ENCODE data around the gene FEV.
"Not testable (repeated sequence)": the region's sequence is repeated elsewhere in the genome, so short reads cannot be mapped to it uniquely, and the experiment has no call there.

FEV gene

DNA sequence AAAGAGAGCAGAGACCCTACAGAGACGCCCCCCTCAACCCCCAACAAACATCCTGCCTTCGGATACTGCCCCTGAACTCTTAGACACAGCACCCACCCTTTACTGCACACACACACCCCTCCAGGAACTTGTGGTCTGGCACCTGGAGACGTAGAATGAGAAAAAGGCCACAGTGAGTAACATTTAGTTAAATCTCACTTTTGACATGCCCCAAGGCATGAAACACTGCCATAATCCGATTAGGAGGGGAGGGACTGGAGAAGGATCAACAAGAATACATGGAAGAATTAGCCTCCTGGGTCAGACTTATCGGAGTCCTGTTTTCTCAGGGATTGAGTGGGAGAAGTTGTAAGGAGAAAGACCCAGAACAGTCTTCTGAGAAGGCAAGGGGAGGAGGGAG lies 21.4 kb downstream of the FEV start:
- no peak for DNase-seq

DNA sequence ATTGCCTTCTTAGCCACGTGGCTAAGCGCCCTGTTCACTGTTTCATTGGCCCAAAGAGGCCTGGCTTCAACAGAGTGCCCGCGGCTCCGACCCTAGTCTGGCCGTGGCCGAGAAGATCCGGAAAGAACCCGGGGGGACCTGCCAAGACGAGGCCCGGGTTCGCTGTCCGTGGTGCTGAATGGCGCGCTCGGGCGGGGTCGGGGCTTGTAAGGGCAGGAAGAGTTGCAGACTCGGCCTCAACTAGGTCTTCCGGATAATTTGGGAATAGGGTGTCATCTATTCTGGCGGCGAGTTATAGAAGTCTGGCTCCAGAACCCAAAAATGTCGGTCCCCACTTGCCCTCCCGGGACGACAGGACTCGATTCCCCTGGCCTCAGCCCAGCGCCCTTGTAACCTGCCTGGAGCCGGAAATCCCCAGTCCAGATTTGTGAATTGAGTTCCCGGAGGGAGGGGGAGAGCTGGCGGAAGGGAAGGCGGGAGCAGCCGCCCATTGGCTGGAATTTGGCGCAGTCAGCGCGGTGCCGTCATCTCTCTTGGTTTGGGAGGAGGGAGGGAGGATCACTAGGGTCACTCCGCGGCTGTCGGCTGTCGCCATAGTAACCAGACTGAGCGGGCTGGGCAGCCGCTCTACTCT lies 22.0 kb downstream of the FEV start:
- DNase-seq, result peak; percentile 66 to 70

DNA sequence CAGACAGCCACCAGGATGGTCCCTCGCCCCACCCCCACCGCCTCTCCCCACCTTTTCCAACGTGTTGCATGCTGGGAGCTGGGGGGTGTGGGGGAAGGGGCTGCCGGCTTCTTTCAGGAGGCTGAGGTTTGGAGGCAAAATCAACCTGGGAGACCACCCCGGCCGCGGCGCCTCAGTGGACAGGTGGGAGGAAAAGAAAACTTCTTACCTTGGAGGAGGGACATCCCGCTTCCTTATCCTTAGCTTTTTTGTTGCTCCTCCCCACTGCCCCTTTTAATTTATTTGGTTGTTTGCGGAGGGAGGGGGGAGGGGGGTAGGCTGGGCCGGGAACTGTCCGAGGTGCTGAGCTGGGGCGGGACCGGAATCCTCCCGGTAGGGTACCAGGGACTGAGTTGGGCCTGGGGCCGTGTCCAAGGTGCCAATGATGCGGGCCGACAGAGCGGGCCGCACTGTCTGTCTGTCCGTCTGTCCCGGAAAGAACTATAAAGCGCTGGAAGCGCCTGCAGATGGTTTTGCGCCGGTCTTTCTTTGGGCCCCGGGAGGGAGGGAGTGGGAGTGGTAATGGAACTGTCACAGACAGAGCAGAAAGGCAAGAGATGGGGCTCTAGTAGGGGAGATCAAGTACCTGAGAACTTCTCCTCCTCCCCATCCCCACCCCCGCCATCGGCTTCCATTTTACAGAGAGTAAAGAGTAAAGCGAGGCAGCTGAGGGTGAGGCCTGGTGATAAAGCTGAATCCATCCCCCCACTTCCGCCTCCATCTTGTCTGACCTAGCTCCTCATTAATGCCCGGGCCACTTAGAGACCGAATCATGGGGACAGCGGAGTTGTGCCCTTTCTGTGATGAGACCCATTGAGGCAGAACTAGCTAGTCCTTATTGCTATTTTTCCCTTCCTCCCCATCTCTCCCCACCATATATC lies 23.1 kb downstream of the FEV start:
- peak in 1 of 2 experiments; percentile 32 for DNase-seq

DNA sequence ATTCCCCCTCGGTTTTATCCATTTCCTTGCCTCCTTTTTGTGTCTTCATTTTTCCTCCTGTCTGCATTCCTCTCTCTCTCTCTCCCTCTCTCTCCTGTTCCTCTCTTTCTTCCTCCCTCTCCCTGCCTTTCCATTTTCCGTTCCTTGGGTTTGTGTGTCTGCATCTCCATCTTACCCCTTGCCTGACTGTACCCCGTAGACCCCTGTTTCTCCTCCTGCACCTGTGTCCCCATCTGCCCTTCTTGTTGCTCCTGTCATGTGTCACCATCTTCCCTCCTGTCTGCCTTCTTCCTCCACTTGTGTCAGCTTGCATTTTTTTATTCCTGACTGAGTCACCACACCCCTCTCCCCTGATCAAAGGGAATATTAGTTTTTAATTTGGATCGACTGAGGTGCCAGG lies 23.8 kb downstream of the FEV start:
- no peak for DNase-seq

DNA sequence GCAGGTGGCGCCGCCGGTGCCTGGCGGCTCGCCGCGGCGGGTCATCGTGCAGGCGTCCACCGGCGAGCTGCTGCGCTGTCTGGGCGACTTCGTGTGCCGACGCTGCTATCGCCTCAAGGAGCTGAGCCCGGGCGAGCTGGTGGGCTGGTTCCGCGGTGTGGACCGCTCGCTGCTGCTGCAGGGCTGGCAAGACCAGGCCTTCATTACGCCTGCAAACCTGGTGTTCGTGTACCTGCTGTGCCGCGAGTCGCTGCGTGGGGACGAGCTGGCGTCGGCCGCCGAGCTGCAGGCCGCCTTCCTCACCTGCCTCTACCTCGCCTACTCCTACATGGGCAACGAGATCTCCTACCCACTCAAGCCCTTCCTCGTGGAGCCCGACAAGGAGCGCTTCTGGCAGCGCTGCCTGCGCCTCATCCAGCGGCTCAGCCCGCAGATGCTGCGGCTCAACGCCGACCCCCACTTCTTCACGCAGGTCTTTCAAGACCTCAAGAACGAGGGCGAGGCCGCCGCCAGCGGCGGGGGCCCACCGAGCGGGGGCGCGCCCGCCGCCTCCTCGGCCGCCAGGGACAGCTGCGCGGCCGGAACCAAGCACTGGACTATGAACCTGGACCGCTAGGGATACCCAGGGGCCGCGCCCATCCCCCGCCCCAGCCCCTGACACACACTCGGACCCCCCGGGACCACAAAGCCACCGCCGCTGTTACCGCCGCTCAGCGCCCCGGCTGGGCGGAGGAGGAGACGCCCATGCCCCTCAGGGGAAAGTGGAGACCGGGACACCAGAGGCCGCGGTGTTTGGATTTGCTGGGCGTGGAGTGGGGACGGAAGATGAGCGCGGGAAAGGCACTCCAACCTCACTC lies 24.4 kb downstream of the FEV start:
- peak in 1 of 2 experiments; percentile 12 for DNase-seq

DNA sequence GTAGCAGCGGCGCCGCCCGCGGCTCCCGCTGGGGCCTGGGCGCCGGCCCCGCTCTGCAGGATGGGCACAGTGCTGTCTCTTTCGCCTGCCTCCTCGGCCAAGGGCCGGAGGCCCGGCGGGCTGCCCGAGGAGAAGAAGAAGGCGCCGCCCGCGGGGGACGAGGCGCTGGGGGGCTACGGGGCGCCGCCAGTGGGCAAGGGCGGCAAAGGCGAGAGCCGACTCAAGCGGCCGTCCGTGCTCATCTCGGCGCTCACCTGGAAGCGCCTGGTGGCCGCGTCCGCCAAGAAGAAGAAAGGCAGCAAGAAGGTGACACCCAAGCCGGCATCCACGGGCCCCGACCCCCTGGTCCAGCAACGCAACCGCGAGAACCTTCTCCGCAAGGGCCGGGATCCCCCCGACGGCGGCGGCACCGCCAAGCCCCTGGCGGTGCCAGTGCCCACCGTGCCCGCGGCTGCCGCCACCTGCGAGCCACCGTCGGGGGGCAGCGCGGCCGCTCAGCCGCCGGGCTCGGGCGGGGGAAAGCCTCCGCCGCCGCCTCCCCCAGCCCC lies 25.1 kb downstream of the FEV start:
- DNase-seq, result no peak

DNA sequence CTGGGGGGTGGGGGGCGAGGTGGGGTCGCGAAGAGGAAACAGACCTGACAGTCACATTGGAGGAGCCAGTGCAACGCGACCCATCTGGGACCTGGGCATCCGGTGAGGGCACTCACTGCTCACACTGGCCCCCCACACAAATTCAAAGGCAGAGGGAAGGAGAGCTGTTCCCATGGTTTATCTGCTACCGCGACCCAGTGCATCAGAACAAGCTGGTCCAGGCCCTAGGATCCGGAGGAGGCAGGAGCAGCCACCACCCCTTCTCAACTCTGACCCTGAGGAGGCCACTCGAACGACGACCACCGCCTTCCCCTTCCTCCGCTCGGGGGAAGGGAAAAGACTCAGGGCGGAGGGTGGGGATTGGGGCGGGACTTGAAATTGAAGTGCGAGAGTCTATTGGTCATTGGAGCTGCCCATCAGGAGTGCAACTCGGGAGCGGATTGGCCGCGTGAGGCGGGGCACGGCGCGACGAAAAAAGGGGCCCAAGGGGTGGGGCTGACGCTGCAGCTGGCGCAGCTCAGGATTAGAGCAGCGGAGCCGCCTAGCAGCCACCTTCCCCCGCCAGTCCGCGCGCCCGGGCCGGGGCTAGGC lies 25.7 kb downstream of the FEV start, which contains the start of gene CDK5R2:
Gene CDK5R2 (plus strand): TSS at position 526 of the 591 bp plus-strand sequence. CDS start 155 bp downstream, outside the sequence.
- DNase-seq, result peak; percentile 81 to 87

DNA sequence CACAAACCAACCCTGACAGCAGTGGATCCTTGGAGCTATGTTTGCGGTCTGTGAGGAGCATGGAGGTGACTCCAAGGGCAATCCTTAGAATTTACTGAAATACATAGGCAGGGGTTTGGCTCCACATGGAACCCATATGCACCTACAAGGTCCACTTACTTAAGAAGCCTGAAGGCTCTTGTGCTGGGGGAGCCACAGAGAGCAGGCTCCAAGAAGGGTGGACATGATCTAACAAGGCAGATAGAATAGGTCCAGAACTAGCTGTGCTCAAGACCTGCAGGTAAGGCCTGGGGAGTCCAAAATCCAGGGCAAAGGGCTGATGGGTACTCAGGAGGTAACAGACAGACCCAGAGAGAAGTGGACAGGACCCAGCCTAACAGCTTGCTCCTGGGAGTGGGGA lies 26.7 kb downstream of the FEV start:
- DNase-seq, result no peak

DNA sequence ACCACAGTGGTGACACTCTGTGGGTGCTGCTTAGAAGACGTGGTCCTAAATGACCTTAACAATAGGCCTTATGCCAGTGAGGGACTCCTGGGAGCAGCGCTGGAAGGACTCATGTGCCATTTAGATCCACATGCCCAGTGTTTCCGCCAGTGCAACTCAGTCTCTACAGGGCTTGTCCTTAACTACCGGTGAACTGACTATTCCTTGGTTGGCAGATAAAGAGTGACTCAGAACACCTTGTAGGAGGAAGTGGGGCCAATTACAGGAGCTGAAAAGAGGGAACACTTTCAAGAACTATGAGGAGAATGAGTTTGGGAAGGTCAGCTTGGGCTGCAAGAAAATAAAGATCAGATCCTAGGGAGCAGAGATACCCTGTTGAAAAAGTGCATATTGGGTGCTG lies 27.3 kb downstream of the FEV start:
- DNase-seq, result no peak

DNA sequence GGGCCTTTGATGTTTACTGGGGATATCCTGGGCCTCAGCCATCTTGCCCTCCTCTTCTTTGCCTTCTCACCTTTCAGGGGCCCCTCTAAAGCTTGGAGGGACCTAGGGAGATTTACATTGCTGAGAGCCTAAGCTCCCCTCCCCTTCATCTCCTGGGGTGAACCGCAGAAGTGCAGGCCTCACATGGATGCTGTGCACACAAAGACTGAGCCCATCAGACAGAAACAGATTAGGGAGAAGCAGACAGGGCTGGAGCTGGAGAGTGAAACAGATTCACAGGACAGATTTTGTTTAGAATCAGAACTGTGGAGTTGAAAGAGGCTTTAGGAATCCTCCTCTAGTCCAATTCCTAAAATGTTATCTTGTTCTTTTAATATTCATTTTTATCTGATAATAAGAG lies 28.9 kb downstream of the FEV start:
- no peak for DNase-seq

DNA sequence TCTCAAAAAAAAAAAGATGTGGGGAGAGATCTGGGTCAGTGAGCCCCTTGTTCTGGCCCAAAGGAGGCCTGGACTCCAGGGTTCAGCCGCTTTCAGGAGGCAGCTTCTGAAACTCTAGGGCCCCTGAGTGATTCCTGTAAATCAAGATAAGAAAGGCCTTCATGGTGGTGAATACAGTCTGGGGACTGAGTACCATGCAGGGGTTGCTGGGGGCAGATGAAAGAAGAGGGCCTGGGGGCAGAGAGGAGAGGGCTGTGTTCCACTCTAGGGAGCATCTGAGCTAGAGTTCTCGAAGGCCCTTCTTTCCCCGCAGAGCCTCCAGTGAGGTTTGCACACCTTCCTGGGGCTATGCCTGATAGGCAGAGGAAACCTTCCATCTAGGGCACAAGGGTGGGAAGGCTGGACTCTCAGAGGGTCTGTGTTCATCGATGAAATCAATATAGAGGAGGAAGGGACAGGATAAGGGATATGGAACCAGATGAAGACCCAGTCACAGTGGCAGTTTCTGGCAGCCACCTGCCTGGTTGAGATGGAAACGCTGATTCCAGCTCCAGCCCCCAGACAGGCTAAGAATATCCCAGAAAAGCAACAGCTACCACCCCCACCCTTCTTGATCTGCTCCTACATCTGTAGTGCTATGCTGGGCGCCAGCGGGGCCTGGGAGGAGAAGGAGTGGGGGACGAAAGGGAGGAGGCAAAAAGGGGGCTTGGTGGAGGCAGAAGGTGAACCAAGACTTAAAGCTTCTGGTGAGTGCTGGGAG lies 30.3 kb downstream of the FEV start:
- no peak for DNase-seq

DNA sequence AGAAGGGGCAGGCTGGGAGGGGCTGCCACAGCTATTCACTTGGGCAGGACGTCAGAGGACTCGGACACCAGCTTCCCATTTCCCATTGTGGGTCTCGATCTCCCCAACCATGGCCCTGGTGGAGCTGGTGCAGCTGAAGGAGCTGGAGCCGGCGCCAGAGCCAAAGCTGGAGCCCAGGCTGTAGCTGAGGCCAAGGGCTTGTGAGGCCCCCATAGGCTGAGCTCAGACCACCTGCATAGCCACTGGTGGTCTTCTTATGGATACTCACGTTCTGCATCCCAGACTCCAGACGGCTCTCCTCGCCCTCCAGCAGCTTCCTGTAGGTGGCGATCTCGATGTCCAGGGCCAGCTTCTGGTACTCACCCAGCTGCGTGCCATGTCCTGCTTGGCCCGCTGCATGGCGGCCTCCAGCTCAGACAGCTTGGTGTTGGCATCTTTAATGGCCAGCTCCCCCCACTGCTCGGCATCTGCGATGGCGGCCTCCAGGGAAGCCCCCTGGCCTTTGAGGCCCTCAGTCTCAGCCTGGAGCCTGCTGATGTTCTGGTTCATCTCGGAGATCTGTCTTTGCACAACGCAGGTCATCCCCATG lies 31.5 kb downstream of the FEV start:
- DNase-seq, result no peak

DNA sequence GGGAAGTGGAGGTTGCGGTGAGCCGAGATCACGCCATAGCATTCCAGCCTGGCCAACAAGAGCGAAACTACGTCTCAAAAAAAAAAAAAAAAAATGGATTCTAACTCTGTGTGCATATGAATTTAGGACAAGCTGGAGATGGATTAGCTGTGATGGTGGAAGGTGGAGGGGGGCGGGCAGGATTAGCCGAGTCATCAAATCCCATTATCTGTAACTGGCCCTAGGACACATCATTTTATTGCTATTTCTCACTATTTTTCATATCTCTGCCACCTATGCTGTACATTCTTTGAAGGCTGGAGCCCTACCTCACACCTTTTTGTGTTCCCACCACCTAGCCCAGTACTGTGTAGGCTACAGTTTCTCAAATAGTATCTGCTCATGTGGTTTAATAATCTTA lies 32.8 kb downstream of the FEV start:
- no peak for DNase-seq

DNA sequence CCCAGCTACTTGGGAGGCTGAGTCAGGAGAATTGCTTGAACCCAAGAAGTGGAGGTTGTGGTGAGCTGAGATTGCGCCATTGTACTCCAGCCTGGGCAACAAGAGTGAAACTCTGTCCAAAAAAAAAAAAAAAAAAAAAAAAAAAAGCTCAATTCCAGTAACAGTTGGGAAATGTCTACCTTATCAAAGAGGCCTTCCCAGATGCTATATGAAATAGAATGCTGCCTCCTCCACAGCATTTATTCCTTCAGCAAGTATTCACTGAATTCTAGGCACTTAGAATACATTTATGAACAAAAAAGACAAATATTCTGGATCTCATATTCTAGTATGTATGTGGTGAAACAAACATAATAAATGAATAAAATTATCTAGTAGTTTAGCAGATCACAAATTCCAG lies 38.4 kb downstream of the FEV start:
- no peak for DNase-seq

DNA sequence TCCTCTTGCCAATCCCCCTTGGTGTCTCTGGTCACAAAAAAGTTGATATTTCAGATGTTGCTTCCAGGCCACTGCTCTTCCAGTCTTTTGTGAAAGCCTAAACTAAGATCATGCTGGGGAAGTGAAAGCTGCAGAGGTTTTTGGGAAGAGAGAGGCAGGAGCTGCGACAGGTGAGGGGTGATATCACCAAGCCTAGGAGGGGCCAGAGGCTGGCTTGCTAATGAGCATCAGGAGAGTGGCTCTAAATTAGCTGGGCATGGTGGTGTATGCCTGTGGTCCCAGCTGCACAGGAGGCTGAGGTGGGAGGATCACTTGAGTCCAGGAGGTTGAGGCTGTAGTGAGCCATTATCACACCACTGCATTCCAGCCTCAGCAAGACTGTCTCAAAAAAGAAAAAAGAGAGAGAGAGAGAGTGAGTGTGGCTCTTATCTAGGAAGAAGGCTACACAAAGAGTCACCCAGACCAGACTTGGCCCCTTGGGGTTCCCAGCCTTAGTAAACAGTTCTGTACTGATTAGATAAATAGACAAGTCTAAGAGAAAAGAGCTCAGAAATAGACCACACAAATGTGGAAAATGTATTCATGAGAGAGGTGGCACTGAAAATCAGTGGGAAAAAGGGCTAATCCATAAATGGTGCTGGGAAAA lies 40.1 kb downstream of the FEV start:
- no peak for DNase-seq

DNA sequence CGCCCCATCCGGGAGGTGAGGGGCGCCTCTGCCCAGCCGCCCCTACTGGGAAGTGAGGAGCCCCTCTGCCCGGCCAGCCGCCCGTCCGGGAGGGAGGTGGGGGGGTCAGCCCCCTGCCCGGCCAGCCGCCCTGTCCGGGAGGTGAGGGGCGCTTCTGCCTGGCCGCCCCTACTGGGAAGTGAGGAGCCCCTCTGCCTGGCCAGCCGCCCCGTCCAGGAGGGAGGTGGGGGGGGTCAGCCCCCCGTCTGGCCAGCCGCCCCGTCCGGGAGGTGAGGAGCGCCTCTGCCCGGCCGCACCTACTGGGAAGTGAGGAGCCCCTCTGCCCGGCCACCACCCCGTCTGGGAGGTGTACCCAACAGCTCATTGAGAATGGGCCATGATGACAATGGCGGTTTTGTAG lies 53.2 kb downstream of the FEV start:
- not testable (repeated sequence) for DNase-seq

Measured in activated CD4-positive, alpha-beta T cell treated with anti-CD3 and anti-CD28 coated beads, Interleukin-2, amount 50 U/mL, for 48 hours (primary cell).